Ascending aorta (tissue), 2 donors: ENCODE data around the gene LHFPL3. TPM values are rescaled to one million over a fixed set of nuclear protein-coding genes. Genes with fewer than 3 reads are reported as not detected.

Experiments used
- DNase-seq, 2 donors: peaks; one replicate each; pipeline ENCODE4 v3.0.0-alpha.2; 2019; ENCODE audit warnings: low spot score in 2 of 2
- H3K27ac ChIP-seq, 2 donors: fragments of 200-600 bp; sonication (generic); one replicate each; pipeline ENCODE4 v1.5.1; 2016 to 2017; ENCODE audit warnings: mild to moderate bottlenecking in 1 of 2
- H3K27me3 ChIP-seq: fragments of 200-600 bp; sonication (generic); one replicate; pipeline ENCODE4 v1.5.1; 2017
- H3K36me3 ChIP-seq, 2 donors: fragments of 200-600 bp; sonication (generic); one replicate each; pipeline ENCODE4 v1.5.1; 2016
- H3K4me1 ChIP-seq, 2 donors: fragments of 200-600 bp; sonication (generic); one replicate each; pipeline ENCODE4 v1.5.1; 2016 to 2017; ENCODE audit warnings: mild to moderate bottlenecking in 1 of 2
- H3K4me3 ChIP-seq, 2 donors: fragments of 200-600 bp; sonication (generic); one replicate each; pipeline ENCODE4 v1.5.1; 2016 to 2017; ENCODE audit warnings: mild to moderate bottlenecking in 1 of 2
- H3K9me3 ChIP-seq, 2 donors: fragments of 200-600 bp; sonication (generic); one replicate each; pipeline ENCODE4 v1.5.1; 2016
- CTCF ChIP-seq, 3 experiments: fragments of 200-600 bp in 2 of 3; fragments of 450-650 bp in 1 of 3; sonication (generic) in 2 of 3; IDR thresholded peaks; one replicate each; pipeline ENCODE4 v1.5.1; 2016 to 2019; ENCODE audit warnings: antibody characterized with exemption in 3 of 3, mild to moderate bottlenecking in 1 of 3, moderate library complexity in 1 of 3
- intact Hi-C: fragments of 100-400 bp; cut with DNase I; formaldehyde crosslinking; loops from one replicate; pipeline ENCODE4 v1.15.1; 2023
- total RNA-seq: library from RNA; depleted of rRNA; stranded (reverse); fragments of >200 nt; gene quantifications from one replicate; pipeline ENCODE4 v1.1.0, GENCODE V29; 2016

The LHFPL3 gene
- total RNA-seq, 1 donor from 2014 or later, result not detected

DNA sequence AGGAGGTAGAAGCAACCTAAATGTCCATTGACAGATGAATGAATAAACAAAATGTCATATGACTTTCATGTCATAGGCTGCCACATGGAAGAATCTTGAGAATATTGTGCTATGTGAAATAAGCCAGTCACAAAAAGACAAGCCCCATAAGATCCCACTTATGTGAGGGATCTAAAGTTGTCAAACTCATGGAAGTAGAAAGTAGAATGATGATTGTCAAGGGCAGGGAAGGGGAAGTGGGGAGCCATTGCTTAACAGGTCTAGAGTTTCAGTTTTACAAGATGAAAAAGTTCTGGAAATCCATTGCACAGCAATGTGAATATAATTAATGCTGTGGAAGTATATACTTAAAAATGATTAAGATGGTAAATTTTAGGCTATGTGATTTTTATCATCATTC lies 456.3 kb downstream of the LHFPL3 start:
- intact Hi-C loops, result no loop called here
- Histone ChIP-seq H3K27ac (no peak overlapping the region), H3K4me3 (no peak overlapping the region), H3K27me3 (no peaks in the 10 kb centered on the region), H3K4me1 (no peaks in the 10 kb centered on the region), H3K9me3 (no peaks in the 10 kb centered on the region), H3K36me3 (no peaks in the 10 kb centered on the region)
- TF ChIP-seq CTCF (IDR thresholded peaks at IDR 0.05), result no peak
- DNase-seq, result no peak

- no peak overlapping the region for H3K4me3 ChIP-seq
- no peaks in the 10 kb centered on the region for H3K27me3 ChIP-seq
- H3K36me3 ChIP-seq, result no peaks in the 10 kb centered on the region
- intact Hi-C loops, result no loop called here
- no peak overlapping the region for H3K27ac ChIP-seq
- no peaks in the 10 kb centered on the region for H3K4me1 ChIP-seq
- no peak for TF ChIP-seq CTCF (IDR thresholded peaks at IDR 0.05)
- H3K9me3 ChIP-seq, result no peaks in the 10 kb centered on the region
- DNase-seq, result no peak
Observed at GRCh38 chr7:104789780-104790179, 461.4 kb downstream of the LHFPL3 start.

GRCh38 chr7:104790440-104790839 lies 462.0 kb downstream of the LHFPL3 start:
- no peak overlapping the region for H3K27ac ChIP-seq

GRCh38 chr7:104791080-104791479 lies 462.7 kb downstream of the LHFPL3 start:
- H3K27ac ChIP-seq, result no peak overlapping the region
- TF ChIP-seq CTCF (IDR thresholded peaks at IDR 0.05), result no peak
- no peak overlapping the region for H3K4me3 ChIP-seq
- intact Hi-C loops, result no loop called here
- no peaks in the 10 kb centered on the region for H3K27me3 ChIP-seq
- DNase-seq, result no peak
- H3K4me1 ChIP-seq, result no peaks in the 10 kb centered on the region
- no peaks in the 10 kb centered on the region for H3K9me3 ChIP-seq
- no peaks in the 10 kb centered on the region for H3K36me3 ChIP-seq

More at GRCh38 chr7:104790440-104790839, 462.0 kb downstream of the LHFPL3 start:
- intact Hi-C loops, result no loop called here
- TF ChIP-seq CTCF (IDR thresholded peaks at IDR 0.05), result no peak
- DNase-seq, result no peak
- no peaks in the 10 kb centered on the region for H3K4me1 ChIP-seq
- no peaks in the 10 kb centered on the region for H3K9me3 ChIP-seq
- H3K4me3 ChIP-seq, result no peak overlapping the region
- no peaks in the 10 kb centered on the region for H3K27me3 ChIP-seq
- H3K36me3 ChIP-seq, result no peaks in the 10 kb centered on the region

DNA sequence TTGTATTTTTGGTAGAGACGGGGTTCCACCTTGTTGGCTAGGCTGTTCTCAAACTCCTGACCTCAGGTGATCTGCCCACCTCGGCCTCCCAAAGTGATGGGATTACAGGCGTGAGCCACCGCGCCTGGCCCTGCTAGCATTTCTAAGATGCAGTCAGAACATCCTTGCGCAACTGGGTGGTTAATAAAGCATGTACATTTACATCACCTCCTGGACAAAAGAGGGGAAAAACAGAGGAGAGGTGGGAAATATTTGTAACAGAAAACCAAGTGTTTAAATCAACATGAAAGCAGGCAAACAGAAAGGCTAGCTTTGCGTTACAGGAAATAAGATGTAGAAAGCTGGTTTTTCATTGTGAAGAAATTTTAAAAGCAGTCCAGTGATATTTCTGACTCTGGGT lies 464.7 kb downstream of the LHFPL3 start:
- no peak overlapping the region for H3K27ac ChIP-seq
- no peak for TF ChIP-seq CTCF (IDR thresholded peaks at IDR 0.05)
- no peaks in the 10 kb centered on the region for H3K9me3 ChIP-seq
- H3K4me3 ChIP-seq, result no peak overlapping the region
- no peaks in the 10 kb centered on the region for H3K4me1 ChIP-seq
- H3K36me3 ChIP-seq, result no peaks in the 10 kb centered on the region
- H3K27me3 ChIP-seq, result no peaks in the 10 kb centered on the region
- no peak for DNase-seq
- intact Hi-C loops, result no loop called here

DNA sequence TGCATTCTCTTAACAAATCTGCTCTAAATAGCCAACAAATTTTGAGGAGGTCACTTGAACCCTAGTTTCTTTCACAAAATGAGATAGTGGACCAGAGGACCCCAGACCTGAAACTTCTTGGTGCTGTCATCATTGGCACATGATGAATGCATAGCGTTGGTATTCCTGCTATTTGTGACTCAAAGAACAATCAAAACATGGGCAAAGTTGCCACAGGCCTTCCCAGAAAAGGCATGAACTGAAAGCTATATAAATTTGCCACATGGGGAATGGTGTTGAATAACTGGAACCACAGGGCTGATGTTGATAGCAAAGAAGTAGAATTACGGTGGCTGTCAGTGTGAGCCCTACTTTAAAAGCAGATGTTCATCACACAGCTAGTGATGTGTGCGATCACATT lies 465.8 kb downstream of the LHFPL3 start:
- Histone ChIP-seq H3K27me3 (no peaks in the 10 kb centered on the region), H3K27ac (no peak overlapping the region), H3K4me1 (no peaks in the 10 kb centered on the region), H3K4me3 (no peak overlapping the region), H3K9me3 (no peaks in the 10 kb centered on the region), H3K36me3 (no peaks in the 10 kb centered on the region)
- DNase-seq, result no peak
- TF ChIP-seq CTCF (IDR thresholded peaks at IDR 0.05), result no peak
- intact Hi-C loops, result no loop called here
